GM10847 (cell line): ENCODE measurements around the gene AK9.

ENCODE experiments used
- POLR2A ChIP-seq: IDR thresholded peaks from 2 replicates; pipeline ENCODE4 v1.6.1; 2011; ENCODE audit not compliant: insufficient read length; ENCODE audit errors: extremely low read depth

The AK9 gene

GRCh38 chr6:109451376-109451775, 239.6 kb downstream of the AK9 start:
- no peak for TF ChIP-seq POLR2A

- TF ChIP-seq POLR2A, result no peak
These were observed 240.2 kb downstream of the AK9 start for GRCh38 chr6:109450801-109451200.

DNA sequence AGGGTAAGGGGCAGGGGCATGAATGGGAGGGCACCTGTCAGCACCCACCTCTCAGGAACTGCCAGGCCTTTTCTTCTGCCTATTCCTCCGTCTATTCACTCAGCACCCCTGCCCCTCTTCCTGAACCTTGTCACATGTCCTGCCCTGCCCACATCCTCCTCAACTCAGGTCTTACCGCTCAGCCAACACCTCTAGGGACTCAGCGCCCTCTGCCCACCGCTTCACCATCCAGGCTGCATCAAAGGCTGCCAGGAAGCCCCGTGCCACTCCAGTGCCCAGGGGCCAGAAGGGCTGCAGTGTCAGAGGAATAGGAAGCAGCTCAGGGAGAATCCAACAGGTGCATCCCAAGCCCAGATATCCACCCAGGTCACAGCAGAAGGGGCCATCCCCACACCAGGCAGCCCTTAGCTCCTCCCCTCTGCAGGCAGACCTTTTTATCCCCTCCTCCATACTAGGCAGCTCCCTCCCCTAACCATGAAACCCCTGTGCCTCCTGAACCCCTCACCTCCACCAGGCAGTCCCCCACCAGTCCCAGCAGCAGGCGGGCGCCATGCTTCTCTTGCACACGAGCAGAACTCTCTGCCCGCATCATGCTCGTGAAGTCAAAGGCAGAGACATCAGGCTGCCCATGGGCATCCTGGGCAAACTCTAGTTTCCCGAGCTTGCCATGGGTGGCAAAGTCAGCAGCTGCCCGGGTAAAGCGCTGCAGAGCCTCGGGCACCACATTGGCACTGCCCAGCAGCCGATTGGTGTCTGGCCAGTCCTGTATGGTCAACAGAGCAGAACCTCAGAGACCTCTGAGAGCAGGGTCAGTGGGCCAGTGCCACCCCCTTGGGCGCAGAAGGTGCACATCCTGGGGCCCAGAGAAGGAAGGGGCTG, 241.0 kb downstream of the AK9 start:
- no peak for TF ChIP-seq POLR2A

- TF ChIP-seq POLR2A, result no peak
These were observed 241.8 kb downstream of the AK9 start for GRCh38 chr6:109449064-109449794.

DNA sequence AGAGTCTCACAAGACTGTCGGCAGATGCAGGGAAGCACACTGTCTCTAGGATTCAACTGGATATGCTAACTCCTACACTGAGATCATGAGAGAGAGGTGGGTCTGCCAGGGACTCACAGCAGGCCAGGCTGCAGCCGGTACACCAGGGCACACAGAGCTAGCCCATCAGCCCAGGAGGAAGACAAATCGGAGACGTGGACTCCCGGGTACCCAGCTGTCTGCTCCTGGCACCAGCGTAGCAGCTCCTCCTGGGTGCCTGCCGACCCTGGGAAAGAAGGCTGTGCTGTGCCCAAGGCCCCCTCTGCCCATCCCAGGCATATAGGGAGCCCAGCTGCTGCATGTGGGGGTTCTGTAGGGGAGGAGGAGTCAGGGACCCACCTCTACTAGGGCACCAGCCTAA, 242.4 kb downstream of the AK9 start:
- no peak for TF ChIP-seq POLR2A

DNA sequence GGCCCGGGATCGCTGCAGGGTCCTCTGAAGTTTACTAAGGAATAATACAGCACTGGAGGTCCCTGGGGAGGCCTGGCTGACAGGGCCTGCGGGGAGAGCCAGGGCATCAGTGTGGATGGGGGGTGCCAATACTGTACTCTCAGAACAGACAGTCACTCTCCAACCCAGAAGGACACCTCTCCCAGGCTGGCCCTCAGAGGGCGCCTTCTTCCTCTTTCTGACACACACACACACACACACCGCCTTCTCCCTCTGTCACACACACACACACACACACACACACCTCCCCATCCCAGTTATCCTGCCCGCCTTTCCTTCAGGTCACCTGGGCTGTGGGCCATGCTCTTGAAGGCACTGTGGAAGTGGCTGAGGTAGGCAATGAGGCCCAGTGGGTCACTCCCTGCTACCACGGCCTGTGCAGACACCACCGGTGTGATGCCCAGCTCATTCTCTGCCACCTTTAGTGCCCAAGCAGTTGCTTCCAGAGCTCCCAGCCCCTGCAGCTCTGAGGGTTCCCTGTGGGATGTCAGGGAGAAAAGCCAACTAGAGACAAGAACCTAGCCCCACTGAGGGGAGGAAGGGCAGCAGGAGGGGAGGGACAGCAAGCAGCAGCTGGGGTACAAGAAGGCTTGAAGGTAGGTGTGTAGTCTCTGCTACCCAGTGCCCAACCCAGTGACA, 243.0 kb downstream of the AK9 start:
- no peak for TF ChIP-seq POLR2A

- TF ChIP-seq POLR2A, result no peak
These were observed 243.9 kb downstream of the AK9 start for GRCh38 chr6:109447087-109447486.

DNA sequence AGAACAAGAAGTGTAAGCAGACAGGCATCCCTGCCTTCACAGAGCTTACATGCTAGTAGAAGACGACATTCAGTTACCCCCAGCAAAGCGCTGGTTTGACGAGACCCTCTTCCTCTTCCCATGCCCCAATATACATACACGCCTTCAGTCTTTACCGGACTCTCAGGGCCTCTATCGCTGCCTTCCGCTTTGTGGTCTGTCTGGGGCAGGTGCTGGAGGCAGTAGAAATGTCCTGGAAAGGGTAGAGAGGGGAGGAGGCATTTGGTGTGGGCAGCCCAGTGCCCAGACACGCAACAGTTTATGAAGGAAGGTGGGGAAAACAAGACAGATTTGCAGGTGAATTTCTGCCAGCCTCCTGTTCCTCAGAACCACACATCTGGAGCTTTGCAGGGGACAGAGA, 244.5 kb downstream of the AK9 start:
- TF ChIP-seq POLR2A, result no peak

DNA sequence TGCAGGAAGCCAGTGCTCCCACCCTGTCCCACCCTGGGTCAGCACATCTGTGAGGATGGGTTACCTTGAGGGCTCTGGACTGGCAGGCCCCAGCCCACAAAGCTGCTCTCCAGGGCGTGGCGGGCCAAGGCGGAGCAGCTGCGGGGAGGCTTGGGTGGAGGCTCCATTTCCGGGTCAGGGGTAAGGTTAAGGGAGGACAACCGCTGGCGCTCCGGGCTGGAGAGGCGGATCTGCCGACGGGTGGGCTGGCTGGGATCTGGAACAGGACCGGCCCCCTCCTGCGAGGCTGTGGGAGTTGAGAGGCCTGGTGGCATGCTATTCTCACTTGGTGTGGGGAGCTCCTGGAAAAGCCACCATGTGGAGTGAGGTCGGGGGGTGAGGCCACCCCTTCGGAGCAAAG, 244.9 kb downstream of the AK9 start:
- no peak for TF ChIP-seq POLR2A

GRCh38 chr6:109445382-109445781, 245.6 kb downstream of the AK9 start:
- TF ChIP-seq POLR2A, result no peak

GRCh38 chr6:109443425-109443950, 247.5 kb downstream of the AK9 start:
- TF ChIP-seq POLR2A, result no peak
